GM23338 (cell line): ENCODE measurements around the gene SHISA9. TPM values are rescaled to one million over a fixed set of nuclear protein-coding genes. Genes with fewer than 3 reads are reported as not detected.

Source experiments
- ATAC-seq: fragments of 200-7000 bp; cut with Tn5 transposase; 3 replicates; pipeline ENCODE4 v1.9.1; 2020
- DNase-seq: peaks from one replicate; pipeline ENCODE4 v3.0.0-alpha.2; 2015; ENCODE audit warnings: low spot score
- H2AFZ ChIP-seq: fragments of 200-600 bp; sonication (generic); 2 replicates; pipeline ENCODE4 v1.8.0; 2016; ENCODE audit warnings: antibody characterized with exemption, mild to moderate bottlenecking, moderate library complexity
- H3F3A ChIP-seq: fragments of 200-600 bp; sonication (generic); replicated peaks from 2 replicates; pipeline ENCODE4 v1.8.0; 2017; ENCODE audit warnings: antibody characterized with exemption, mixed run types, low read depth
- H3K27ac ChIP-seq: fragments of 200-600 bp; sonication (generic); 2 replicates; pipeline ENCODE4 v1.6.1; 2016; ENCODE audit warnings: low read depth
- H3K27me3 ChIP-seq: fragments of 200-600 bp; sonication (generic); 2 replicates; pipeline ENCODE4 v1.8.0; 2016; ENCODE audit warnings: mild to moderate bottlenecking, mixed run types, moderate library complexity; ENCODE audit not compliant: insufficient read depth
- H3K36me3 ChIP-seq: fragments of 200-600 bp; sonication (generic); 2 replicates; pipeline ENCODE4 v1.8.0; 2016; ENCODE audit warnings: mild to moderate bottlenecking; ENCODE audit not compliant: insufficient read depth
- H3K4me1 ChIP-seq: fragments of 200-600 bp; sonication (generic); 2 replicates; pipeline ENCODE4 v1.8.0; 2016; ENCODE audit warnings: mild to moderate bottlenecking, moderate library complexity; ENCODE audit not compliant: insufficient read depth
- H3K4me2 ChIP-seq: fragments of 200-600 bp; sonication (generic); 2 replicates; pipeline ENCODE4 v1.7.1; 2017; ENCODE audit warnings: mixed run types
- H3K4me3 ChIP-seq: fragments of 200-600 bp; sonication (generic); 2 replicates; pipeline ENCODE4 v1.6.1; 2016; ENCODE audit warnings: mixed run types
- H3K79me2 ChIP-seq: fragments of 200-600 bp; sonication (generic); replicated peaks from 2 replicates; pipeline ENCODE4 v1.8.0; 2017; ENCODE audit warnings: mild to moderate bottlenecking; ENCODE audit not compliant: insufficient read depth
- H3K9me2 ChIP-seq: fragments of 200-600 bp; sonication (generic); 2 replicates; pipeline ENCODE4 v1.8.0; 2017; ENCODE audit not compliant: insufficient read depth
- H4K20me1 ChIP-seq: fragments of 200-600 bp; sonication (generic); replicated peaks from 2 replicates; pipeline ENCODE4 v1.8.0; 2017; ENCODE audit warnings: mild to moderate bottlenecking; ENCODE audit not compliant: insufficient read depth
- H3K27ac Mint-ChIP-seq: 2 replicates; pipeline ENCODE4 v1.8.0; 2020; ENCODE audit warnings: inconsistent platforms, mild to moderate bottlenecking, moderate library complexity, mixed read lengths
- H3K27me3 Mint-ChIP-seq: 3 replicates; pipeline ENCODE4 v1.8.0; 2022; ENCODE audit warnings: low read depth, mild to moderate bottlenecking, moderate library complexity, mixed read lengths, inconsistent platforms; ENCODE audit not compliant: insufficient read depth, poor library complexity
- H3K36me3 Mint-ChIP-seq: 3 replicates; pipeline ENCODE4 v1.8.0; 2021; ENCODE audit warnings: low read depth, mild to moderate bottlenecking, inconsistent platforms, moderate library complexity, mixed read lengths
- H3K4me1 Mint-ChIP-seq: 3 replicates; pipeline ENCODE4 v1.8.0; 2020; ENCODE audit warnings: mild to moderate bottlenecking, inconsistent platforms, mixed read lengths
- H3K4me3 Mint-ChIP-seq: 3 replicates; pipeline ENCODE4 v1.8.0; 2021; ENCODE audit warnings: moderate library complexity, mild to moderate bottlenecking, inconsistent platforms, mixed read lengths
- H3K9me3 Mint-ChIP-seq: 3 replicates; pipeline ENCODE4 v1.8.0; 2020; ENCODE audit warnings: moderate library complexity, mild to moderate bottlenecking, inconsistent platforms, mixed read lengths
- EZH2 ChIP-seq: fragments of 200-600 bp; sonication (generic); IDR thresholded peaks from one replicate; pipeline ENCODE4 v1.8.0; 2017; ENCODE audit warnings: antibody characterized with exemption, mild to moderate bottlenecking, low read depth; ENCODE audit not compliant: unreplicated experiment
- EZH2phosphoT487 ChIP-seq: fragments of 200-600 bp; sonication (generic); IDR thresholded peaks from one replicate; pipeline ENCODE4 v1.8.1; 2018; ENCODE audit warnings: antibody characterized with exemption; ENCODE audit not compliant: unreplicated experiment
- JUNB ChIP-seq: IDR thresholded peaks from one replicate; pipeline ENCODE4 v1.6.1; 2016; ENCODE audit warnings: antibody characterized with exemption; ENCODE audit not compliant: unreplicated experiment
- STAT1 ChIP-seq: IDR thresholded peaks from one replicate; pipeline ENCODE4 v1.6.1; 2016; ENCODE audit warnings: antibody characterized with exemption; ENCODE audit not compliant: unreplicated experiment
- ZNF331 ChIP-seq: fragments of 250-450 bp; sonication (Bioruptor Pico); IDR thresholded peaks from 2 replicates; pipeline ENCODE4 v1.5.0; 2020; ENCODE audit warnings: low read depth, mild to moderate bottlenecking, moderate library complexity
- polyA plus RNA-seq: library from polyadenylated mRNA; unstranded; fragments of >200 nt; fragmentation: Nextera tagmentation; extraction: Ambion mirVana; gene quantifications from 2 replicates; pipeline ENCODE4 v1.2.1, GENCODE V29; 2016
- total RNA-seq: library from RNA; depleted of rRNA; stranded (reverse); fragments of >200 nt; shearing (Covaris generic); gene quantifications from 2 replicates; pipeline ENCODE4 v1.2.3, GENCODE V29; 2014
- TF ChIP-seq, protein P1 (sequence below): IDR thresholded peaks from one replicate; pipeline ENCODE4 v1.6.1; 2018; ENCODE audit warnings: antibody characterized with exemption; ENCODE audit not compliant: unreplicated experiment
- TF ChIP-seq, protein P2 (sequence below): fragments of 250-450 bp; sonication (Bioruptor Pico); IDR thresholded peaks from 2 replicates; pipeline ENCODE4 v1.5.0; 2020; ENCODE audit warnings: mild to moderate bottlenecking, moderate library complexity
- TF ChIP-seq, protein P3 (sequence below), 2 experiments: fragments of 200-600 bp in 1 of 2; sonication (generic) in 1 of 2; conservative IDR thresholded peaks; 2 replicates each; pipeline versions ENCODE4 v1.5.1 to v1.6.1; 2016 to 2017; ENCODE audit warnings: antibody characterized with exemption in 2 of 2, low read depth in 2 of 2, mild to moderate bottlenecking in 2 of 2, moderate library complexity in 1 of 2
- TF ChIP-seq, protein P4 (sequence below): IDR thresholded peaks from 2 replicates; pipeline ENCODE4 v1.6.1; 2016; ENCODE audit warnings: antibody characterized with exemption

The SHISA9 gene
- total and polyA plus RNA-seq, 2 experiments from 2014 or later: 10.4 to 45.6 TPM

DNA sequence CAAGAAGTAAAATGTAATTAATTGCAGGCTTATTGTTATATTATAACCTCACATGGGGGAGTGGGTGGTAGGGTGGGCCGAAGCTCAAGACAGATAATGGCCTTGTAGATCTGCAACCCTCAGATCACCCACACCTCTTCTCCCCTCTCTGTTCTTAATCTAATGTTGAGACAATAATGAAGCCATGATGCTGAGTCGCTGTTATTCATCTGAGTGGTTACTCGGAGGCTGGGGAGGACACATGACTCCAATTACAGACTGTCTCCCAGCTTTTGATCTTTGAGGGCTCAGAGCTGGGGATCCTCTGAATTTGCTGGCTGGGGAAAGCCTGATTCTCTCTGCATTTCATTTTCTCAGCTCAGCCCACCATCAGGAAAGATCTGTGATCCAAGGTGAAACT lies 275.3 kb downstream of the SHISA9 start (continued):
- TF ChIP-seq, protein P1, sequence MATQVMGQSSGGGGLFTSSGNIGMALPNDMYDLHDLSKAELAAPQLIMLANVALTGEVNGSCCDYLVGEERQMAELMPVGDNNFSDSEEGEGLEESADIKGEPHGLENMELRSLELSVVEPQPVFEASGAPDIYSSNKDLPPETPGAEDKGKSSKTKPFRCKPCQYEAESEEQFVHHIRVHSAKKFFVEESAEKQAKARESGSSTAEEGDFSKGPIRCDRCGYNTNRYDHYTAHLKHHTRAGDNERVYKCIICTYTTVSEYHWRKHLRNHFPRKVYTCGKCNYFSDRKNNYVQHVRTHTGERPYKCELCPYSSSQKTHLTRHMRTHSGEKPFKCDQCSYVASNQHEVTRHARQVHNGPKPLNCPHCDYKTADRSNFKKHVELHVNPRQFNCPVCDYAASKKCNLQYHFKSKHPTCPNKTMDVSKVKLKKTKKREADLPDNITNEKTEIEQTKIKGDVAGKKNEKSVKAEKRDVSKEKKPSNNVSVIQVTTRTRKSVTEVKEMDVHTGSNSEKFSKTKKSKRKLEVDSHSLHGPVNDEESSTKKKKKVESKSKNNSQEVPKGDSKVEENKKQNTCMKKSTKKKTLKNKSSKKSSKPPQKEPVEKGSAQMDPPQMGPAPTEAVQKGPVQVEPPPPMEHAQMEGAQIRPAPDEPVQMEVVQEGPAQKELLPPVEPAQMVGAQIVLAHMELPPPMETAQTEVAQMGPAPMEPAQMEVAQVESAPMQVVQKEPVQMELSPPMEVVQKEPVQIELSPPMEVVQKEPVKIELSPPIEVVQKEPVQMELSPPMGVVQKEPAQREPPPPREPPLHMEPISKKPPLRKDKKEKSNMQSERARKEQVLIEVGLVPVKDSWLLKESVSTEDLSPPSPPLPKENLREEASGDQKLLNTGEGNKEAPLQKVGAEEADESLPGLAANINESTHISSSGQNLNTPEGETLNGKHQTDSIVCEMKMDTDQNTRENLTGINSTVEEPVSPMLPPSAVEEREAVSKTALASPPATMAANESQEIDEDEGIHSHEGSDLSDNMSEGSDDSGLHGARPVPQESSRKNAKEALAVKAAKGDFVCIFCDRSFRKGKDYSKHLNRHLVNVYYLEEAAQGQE: no peak
- TF ChIP-seq, protein P2, sequence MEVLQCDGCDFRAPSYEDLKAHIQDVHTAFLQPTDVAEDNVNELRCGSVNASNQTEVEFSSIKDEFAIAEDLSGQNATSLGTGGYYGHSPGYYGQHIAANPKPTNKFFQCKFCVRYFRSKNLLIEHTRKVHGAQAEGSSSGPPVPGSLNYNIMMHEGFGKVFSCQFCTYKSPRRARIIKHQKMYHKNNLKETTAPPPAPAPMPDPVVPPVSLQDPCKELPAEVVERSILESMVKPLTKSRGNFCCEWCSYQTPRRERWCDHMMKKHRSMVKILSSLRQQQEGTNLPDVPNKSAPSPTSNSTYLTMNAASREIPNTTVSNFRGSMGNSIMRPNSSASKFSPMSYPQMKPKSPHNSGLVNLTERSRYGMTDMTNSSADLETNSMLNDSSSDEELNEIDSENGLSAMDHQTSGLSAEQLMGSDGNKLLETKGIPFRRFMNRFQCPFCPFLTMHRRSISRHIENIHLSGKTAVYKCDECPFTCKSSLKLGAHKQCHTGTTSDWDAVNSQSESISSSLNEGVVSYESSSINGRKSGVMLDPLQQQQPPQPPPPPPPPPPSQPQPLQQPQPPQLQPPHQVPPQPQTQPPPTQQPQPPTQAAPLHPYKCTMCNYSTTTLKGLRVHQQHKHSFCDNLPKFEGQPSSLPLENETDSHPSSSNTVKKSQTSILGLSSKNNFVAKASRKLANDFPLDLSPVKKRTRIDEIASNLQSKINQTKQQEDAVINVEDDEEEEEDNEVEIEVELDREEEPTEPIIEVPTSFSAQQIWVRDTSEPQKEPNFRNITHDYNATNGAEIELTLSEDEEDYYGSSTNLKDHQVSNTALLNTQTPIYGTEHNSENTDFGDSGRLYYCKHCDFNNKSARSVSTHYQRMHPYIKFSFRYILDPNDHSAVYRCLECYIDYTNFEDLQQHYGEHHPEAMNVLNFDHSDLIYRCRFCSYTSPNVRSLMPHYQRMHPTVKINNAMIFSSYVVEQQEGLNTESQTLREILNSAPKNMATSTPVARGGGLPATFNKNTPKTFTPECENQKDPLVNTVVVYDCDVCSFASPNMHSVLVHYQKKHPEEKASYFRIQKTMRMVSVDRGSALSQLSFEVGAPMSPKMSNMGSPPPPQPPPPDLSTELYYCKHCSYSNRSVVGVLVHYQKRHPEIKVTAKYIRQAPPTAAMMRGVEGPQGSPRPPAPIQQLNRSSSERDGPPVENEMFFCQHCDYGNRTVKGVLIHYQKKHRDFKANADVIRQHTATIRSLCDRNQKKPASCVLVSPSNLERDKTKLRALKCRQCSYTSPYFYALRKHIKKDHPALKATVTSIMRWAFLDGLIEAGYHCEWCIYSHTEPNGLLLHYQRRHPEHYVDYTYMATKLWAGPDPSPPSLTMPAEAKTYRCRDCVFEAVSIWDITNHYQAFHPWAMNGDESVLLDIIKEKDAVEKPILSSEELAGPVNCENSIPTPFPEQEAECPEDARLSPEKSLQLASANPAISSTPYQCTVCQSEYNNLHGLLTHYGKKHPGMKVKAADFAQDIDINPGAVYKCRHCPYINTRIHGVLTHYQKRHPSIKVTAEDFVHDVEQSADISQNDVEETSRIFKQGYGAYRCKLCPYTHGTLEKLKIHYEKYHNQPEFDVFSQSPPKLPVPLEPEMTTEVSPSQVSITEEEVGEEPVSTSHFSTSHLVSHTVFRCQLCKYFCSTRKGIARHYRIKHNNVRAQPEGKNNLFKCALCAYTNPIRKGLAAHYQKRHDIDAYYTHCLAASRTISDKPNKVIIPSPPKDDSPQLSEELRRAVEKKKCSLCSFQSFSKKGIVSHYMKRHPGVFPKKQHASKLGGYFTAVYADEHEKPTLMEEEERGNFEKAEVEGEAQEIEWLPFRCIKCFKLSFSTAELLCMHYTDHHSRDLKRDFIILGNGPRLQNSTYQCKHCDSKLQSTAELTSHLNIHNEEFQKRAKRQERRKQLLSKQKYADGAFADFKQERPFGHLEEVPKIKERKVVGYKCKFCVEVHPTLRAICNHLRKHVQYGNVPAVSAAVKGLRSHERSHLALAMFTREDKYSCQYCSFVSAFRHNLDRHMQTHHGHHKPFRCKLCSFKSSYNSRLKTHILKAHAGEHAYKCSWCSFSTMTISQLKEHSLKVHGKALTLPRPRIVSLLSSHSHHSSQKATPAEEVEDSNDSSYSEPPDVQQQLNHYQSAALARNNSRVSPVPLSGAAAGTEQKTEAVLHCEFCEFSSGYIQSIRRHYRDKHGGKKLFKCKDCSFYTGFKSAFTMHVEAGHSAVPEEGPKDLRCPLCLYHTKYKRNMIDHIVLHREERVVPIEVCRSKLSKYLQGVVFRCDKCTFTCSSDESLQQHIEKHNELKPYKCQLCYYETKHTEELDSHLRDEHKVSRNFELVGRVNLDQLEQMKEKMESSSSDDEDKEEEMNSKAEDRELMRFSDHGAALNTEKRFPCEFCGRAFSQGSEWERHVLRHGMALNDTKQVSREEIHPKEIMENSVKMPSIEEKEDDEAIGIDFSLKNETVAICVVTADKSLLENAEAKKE (CRISPR knock-in tag): no peak

DNA sequence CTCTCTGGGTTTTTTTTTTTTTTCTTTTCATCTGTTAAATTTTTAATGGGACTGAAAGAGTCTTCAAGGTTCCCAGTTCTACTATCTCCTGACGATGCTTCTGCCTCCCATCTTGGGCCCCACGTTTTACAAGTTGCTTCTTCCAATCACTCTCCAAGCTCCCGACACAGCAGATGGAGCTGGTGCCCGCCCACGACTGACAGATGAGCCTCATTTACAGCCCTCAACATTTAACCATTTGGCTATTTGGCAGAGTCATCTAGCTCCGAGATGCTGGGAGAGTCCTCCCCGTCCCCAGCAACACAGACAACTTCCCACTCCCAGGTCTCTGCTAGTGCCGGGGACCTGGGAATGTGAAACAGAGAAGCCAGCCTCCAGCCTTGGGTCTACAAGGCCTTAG lies 276.9 kb downstream of the SHISA9 start:
- Histone ChIP-seq H3F3A (no peaks in the 10 kb centered on the region), H3K27me3 (no peaks in the 10 kb centered on the region), H2AFZ (no peak overlapping the region), H3K79me2 (peaks cover 12% of the 10 kb centered on the region), H3K36me3 (no peaks in the 10 kb centered on the region), H3K27ac (no peak overlapping the region), H4K20me1 (no peaks in the 10 kb centered on the region), H3K9me2 (no peaks in the 10 kb centered on the region), H3K4me1 (peaks cover 10% of the 10 kb centered on the region; the same call in 1 of the 2 replicates), H3K4me2 (no peak overlapping the region), H3K4me3 (no peak overlapping the region)
- no peaks in the 10 kb centered on the region for H3K9me3 Mint-ChIP-seq
- peaks cover 10% of the 10 kb centered on the region for H3K27me3 Mint-ChIP-seq
- H3K27ac Mint-ChIP-seq: no peak overlapping the region
- DNase-seq: no peak
- ATAC-seq: no peak
- H3K4me3 Mint-ChIP-seq: no peak overlapping the region
- no peaks in the 10 kb centered on the region for H3K36me3 Mint-ChIP-seq
- H3K4me1 Mint-ChIP-seq: peaks cover 15% of the 10 kb centered on the region
- TF ChIP-seq, protein P3, sequence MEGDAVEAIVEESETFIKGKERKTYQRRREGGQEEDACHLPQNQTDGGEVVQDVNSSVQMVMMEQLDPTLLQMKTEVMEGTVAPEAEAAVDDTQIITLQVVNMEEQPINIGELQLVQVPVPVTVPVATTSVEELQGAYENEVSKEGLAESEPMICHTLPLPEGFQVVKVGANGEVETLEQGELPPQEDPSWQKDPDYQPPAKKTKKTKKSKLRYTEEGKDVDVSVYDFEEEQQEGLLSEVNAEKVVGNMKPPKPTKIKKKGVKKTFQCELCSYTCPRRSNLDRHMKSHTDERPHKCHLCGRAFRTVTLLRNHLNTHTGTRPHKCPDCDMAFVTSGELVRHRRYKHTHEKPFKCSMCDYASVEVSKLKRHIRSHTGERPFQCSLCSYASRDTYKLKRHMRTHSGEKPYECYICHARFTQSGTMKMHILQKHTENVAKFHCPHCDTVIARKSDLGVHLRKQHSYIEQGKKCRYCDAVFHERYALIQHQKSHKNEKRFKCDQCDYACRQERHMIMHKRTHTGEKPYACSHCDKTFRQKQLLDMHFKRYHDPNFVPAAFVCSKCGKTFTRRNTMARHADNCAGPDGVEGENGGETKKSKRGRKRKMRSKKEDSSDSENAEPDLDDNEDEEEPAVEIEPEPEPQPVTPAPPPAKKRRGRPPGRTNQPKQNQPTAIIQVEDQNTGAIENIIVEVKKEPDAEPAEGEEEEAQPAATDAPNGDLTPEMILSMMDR (conservative IDR thresholded peaks at IDR 0.05; ENCODE audit: low read depth in 2 of 2): no peak
- no peak for TF ChIP-seq STAT1
- TF ChIP-seq EZH2: no peak
- no peak for TF ChIP-seq JUNB
- TF ChIP-seq, protein P4, sequence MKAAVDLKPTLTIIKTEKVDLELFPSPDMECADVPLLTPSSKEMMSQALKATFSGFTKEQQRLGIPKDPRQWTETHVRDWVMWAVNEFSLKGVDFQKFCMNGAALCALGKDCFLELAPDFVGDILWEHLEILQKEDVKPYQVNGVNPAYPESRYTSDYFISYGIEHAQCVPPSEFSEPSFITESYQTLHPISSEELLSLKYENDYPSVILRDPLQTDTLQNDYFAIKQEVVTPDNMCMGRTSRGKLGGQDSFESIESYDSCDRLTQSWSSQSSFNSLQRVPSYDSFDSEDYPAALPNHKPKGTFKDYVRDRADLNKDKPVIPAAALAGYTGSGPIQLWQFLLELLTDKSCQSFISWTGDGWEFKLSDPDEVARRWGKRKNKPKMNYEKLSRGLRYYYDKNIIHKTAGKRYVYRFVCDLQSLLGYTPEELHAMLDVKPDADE: no peak
- TF ChIP-seq EZH2phosphoT487: no peak
- no peak for TF ChIP-seq ZNF331 (CRISPR knock-in tag)
